Measurements from ENCODE around the gene THAP11.
"Not testable (repeated sequence)": the region's sequence is repeated elsewhere in the genome, so short reads cannot be mapped to it uniquely, and the experiment has no call there.

THAP11 gene

GRCh38 chr16:67862623-67863583, 20.8 kb downstream of the THAP11 start:
- no peak overlapping the region for H3K4me3 ChIP-seq (ENCODE audit: low read depth, low read length)
- no peak for DNase-seq (ENCODE audit: low read depth)
- TF ChIP-seq MAX (IDR thresholded peaks at IDR 0.05; ENCODE audit: low read depth, low read length) (no peak), CTCF (IDR thresholded peaks at IDR 0.05; ENCODE audit: low read depth, low read length) (no peak), POLR2A (IDR thresholded peaks at IDR 0.05; ENCODE audit: extremely low read depth, insufficient read length) (no peak), MYC (IDR thresholded peaks at IDR 0.05; ENCODE audit: low read depth, low read length) (no peak)

GRCh38 chr16:67864044-67864443, 21.9 kb downstream of the THAP11 start:
- not testable (repeated sequence) for DNase-seq (ENCODE audit: low read depth); H3K4me3 ChIP-seq (ENCODE audit: low read depth, low read length)

GRCh38 chr16:67864594-67864993, 22.5 kb downstream of the THAP11 start:
- DNase-seq (ENCODE audit: low read depth) = no peak
- TF ChIP-seq POLR2A (IDR thresholded peaks at IDR 0.05; ENCODE audit: extremely low read depth, insufficient read length) = no peak
- H3K4me3 ChIP-seq (ENCODE audit: low read depth, low read length) = no peak overlapping the region

GRCh38 chr16:67865318-67865717, 23.2 kb downstream of the THAP11 start:
- H3K4me3 ChIP-seq (ENCODE audit: low read depth, low read length) = no peak overlapping the region
- TF ChIP-seq MAX (IDR thresholded peaks at IDR 0.05; ENCODE audit: low read depth, low read length) (peak; percentile 94), CTCF (IDR thresholded peaks at IDR 0.05; ENCODE audit: low read depth, low read length) (peak; percentile 56), POLR2A (IDR thresholded peaks at IDR 0.05; ENCODE audit: extremely low read depth, insufficient read length) (no peak), MYC (IDR thresholded peaks at IDR 0.05; ENCODE audit: low read depth, low read length) (peak; percentile 90)
- peak; percentile 64 for DNase-seq (ENCODE audit: low read depth)

- TF ChIP-seq CTCF (IDR thresholded peaks at IDR 0.05; ENCODE audit: low read depth, low read length) = no peak
- no peak for TF ChIP-seq MYC (IDR thresholded peaks at IDR 0.05; ENCODE audit: low read depth, low read length)
- TF ChIP-seq POLR2A (IDR thresholded peaks at IDR 0.05; ENCODE audit: extremely low read depth, insufficient read length) = no peak
- TF ChIP-seq MAX (IDR thresholded peaks at IDR 0.05; ENCODE audit: low read depth, low read length) = no peak
- no peak for DNase-seq (ENCODE audit: low read depth)
- H3K4me3 ChIP-seq (ENCODE audit: low read depth, low read length) = no peak overlapping the region
Observed at GRCh38 chr16:67868290-67868689, 26.2 kb downstream of the THAP11 start.

GRCh38 chr16:67869653-67870052, 27.5 kb downstream of the THAP11 start:
- TF ChIP-seq MAX (IDR thresholded peaks at IDR 0.05; ENCODE audit: low read depth, low read length) (no peak), POLR2A (IDR thresholded peaks at IDR 0.05; ENCODE audit: extremely low read depth, insufficient read length) (no peak), MYC (IDR thresholded peaks at IDR 0.05; ENCODE audit: low read depth, low read length) (no peak), CTCF (IDR thresholded peaks at IDR 0.05; ENCODE audit: low read depth, low read length) (no peak)
- DNase-seq (ENCODE audit: low read depth) = no peak
- no peak overlapping the region for H3K4me3 ChIP-seq (ENCODE audit: low read depth, low read length)

- DNase-seq (ENCODE audit: low read depth) = no peak
- TF ChIP-seq POLR2A (IDR thresholded peaks at IDR 0.05; ENCODE audit: extremely low read depth, insufficient read length) (no peak), MYC (IDR thresholded peaks at IDR 0.05; ENCODE audit: low read depth, low read length) (no peak), CTCF (IDR thresholded peaks at IDR 0.05; ENCODE audit: low read depth, low read length) (no peak), MAX (IDR thresholded peaks at IDR 0.05; ENCODE audit: low read depth, low read length) (no peak)
- no peak overlapping the region for H3K4me3 ChIP-seq (ENCODE audit: low read depth, low read length)
Observed at GRCh38 chr16:67871256-67871655, 29.1 kb downstream of the THAP11 start.

Measured in NB4 (cell line).